ENCODE measurements around the gene MYH15.

DNA sequence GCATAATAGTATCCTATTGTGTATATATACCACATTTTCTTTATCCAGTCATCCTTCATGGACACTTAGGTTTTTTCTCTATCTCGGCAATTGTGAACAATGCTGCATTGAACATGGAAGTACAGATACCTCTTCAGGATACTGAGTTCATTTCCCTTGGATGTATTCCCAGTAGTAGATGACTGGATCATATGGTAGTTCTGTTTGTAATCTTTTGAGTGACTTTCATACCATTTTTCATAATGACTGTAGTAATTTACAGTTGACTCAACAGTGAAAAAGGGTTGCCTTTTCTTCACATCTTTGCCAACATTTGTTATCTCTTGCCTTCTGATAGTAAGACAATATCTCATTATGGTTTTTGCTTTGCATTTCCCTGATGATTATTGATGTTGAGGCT, 21.8 kb downstream of the MYH15 start:
- TF ChIP-seq, protein P1, sequence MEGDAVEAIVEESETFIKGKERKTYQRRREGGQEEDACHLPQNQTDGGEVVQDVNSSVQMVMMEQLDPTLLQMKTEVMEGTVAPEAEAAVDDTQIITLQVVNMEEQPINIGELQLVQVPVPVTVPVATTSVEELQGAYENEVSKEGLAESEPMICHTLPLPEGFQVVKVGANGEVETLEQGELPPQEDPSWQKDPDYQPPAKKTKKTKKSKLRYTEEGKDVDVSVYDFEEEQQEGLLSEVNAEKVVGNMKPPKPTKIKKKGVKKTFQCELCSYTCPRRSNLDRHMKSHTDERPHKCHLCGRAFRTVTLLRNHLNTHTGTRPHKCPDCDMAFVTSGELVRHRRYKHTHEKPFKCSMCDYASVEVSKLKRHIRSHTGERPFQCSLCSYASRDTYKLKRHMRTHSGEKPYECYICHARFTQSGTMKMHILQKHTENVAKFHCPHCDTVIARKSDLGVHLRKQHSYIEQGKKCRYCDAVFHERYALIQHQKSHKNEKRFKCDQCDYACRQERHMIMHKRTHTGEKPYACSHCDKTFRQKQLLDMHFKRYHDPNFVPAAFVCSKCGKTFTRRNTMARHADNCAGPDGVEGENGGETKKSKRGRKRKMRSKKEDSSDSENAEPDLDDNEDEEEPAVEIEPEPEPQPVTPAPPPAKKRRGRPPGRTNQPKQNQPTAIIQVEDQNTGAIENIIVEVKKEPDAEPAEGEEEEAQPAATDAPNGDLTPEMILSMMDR (conservative IDR thresholded peaks at IDR 0.05; ENCODE audit: low read length), result no peak
- TF ChIP-seq EZH2phosphoT487 (IDR thresholded peaks at IDR 0.05; ENCODE audit: borderline replicate concordance, low read depth, low read length), result no peak

Data from OCI-LY7 (cell line).